NCI-H2107 treated with DMSO at 0.1 percent for 48 hours (cell line): ENCODE data around the gene DCDC1.

Source experiments
- DNase-seq: peaks from one replicate; lab custom pipeline; 2025; ENCODE audit not compliant: unreplicated experiment; lab: John Stamatoyannopoulos, UW

DCDC1 gene

DNA sequence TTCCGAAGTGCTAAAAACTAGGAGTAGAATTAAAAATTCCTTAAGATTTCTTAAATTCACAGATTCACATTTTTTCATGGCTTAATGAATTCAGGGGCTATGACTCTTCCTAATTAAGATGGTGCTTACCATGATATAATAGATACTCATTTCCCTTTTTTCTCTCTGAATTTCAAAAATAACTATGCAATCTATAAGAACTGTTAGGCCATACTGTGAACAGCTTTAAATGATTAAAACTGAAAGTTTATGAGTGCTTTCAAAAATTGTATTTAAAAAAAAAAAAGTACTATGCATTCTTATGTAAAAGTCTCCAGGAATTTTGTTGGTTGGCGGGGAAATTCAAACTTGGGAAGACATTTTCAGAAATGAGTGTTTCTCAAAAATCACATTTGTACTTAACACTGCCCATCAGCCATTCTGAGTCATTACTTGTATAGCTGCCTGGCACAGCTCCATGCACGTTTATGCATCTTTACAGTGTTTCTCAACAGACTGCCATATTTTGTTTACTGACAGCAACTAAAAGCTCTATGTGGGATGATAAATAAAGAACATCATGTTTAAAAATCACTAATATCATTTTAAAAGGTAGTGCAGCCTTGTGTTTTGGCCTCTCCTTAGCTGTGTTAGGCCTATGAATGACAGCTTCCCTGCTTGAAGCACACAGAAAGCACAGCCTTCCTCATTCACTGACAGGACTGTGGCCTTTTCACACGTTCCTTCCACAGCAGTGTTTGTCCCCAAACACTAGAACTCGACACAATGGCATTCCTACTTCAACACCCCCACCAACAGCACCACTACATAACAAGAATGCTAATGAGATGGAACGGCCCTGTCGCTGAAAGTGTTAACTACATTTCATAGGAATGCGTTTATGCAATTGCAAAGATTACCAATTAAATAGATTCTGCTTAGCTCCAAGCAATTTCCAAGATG is 131.4 kb downstream of the DCDC1 start:
- DNase-seq: no peak

DNA sequence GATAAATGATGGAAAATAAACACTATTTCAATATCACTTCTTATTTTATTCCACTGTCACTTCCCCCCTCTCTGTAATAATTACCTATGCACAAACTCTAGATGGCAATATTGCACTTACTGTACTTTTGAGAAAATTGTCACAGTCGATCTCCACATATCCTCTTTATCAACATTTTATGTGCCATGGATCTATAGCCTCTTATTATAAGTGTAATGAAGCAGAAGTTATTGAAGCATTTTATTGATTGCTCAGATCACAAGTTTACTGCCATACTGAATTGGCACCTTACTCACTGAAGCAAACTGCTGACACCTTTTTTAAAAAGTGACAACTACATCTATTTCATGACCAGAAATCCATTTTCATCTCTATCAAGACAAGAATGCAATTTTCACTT is 133.4 kb downstream of the DCDC1 start:
- peak; percentile 29 for DNase-seq

DNA sequence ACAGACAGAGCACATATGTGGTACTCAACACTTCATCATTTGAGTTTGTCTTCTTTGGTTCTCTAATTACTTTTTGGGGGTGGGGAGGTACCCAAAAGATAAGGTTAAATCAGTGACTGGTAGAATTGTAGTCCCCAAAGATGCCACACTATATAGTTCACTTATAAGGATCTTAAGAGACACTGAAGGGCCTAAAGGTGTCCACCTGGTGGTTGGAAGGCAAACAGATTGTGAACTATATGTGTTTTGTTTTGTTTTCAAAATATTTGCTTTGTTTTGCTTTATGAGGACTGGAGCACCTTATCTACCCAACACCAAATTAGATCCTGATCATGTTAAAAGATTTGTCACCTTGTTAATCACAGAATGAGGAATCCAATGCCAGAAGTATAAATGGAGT is 136.1 kb downstream of the DCDC1 start:
- peak; percentile 2 for DNase-seq

DNA sequence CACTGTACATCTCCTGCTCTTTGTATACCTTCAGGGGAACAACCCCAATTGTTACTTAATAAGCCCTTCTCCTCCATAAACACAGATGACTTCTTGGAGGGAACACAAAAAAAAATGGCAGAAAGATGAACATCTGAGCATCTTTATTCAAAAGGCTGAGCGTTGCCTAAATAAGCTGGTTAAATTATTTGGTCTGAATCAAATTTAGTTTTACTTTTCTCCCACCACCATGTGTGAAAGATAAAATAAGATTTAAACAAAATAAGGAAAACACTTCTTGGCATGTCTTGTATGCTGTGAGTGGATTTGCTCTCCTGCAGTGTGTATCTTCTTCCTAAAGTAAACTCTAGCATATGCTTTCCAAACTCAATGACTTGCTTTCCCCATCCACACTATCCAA is 137.9 kb downstream of the DCDC1 start:
- DNase-seq: no peak

DNA sequence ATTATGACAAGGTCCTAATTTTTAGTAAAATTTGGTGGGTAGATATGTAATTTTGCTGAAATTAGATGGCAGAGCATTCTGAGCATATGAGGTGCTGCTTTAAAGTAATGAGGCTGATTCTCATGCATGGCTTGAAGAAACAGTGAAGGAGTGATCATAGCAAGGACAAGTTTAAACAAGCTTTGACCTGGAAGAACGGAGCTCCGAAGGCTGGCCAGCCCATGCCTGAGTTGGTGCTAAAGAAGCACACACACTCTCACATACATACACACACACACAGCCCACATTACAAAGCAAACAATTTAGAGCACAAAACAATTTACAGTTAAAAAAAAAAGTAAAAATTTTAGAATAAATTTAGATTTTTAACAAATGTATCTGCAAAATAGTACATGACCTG is 150.7 kb downstream of the DCDC1 start:
- DNase-seq: no peak

DNA sequence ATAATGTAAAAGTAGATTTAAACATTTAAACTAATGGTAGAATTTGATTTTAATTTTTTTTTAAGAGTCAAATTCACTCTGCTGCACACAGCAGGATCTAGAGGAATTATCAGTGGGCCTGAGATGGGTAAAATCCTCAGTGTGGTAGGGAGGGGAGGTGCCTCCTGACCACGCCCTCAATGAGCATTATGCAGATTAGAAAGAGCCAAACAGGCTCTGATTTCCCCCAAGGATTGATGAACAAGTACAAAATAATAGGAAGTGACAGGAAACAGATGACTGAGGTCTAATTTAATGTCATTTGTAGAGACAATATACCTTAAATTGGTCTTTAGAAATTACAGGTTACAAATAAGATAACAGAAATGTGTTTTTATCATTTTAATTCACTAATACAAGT is 155.2 kb downstream of the DCDC1 start:
- DNase-seq: no peak

DNA sequence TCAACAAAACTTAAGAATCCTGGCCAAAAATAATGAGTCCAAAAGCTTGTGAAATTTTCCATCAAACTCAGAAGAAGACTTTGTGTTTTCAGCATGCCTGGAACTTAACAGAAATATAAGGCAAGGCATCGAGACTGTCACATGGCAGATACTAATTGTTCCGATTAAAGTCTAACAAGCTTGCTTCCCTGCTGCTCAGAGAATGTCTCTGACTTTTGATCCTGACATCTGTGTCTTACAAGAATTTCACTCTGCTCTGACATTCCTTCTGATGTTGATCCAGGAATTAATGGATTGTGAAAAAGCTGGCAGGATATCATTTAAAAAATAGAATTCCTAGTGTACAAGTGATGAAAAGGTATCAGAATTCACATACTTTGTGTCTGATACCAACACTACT is 170.2 kb downstream of the DCDC1 start:
- no peak for DNase-seq

DNA sequence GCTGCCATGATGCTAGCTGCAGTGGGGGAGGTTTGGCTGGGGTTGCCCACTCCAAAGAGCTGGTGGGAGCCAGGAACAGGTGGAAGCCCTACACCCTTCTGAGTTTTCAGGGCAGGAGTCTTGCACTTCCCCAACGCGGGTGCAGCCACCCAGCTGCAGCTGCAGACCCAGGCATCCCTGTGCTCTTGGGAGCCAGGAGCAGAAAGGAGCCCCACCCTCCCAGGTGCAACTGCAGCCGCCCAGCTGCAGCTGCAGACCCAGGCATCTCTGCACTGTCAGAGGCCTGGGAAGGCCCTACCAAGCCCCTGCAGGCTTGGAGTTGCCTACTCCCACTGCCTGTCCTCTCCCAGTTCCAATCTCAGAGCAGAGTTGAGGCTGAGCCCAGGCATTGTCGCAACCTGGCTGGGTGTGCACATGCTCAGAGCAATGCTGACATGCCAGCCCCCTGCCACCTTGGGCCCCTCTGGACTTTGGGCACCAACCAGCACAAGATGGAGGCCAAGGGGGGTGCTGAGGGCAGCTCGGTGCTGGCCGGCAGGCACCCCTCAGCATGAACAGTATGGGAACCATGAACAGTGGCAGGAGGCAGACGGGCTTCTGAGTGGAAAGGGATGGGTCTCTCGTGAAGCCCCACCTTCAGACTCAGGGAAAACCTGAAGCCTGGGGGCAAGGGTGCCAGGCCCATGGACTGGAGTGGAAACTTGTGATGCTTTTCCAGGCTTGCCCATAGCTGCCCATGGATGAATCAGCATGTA is 195.4 kb downstream of the DCDC1 start:
- DNase-seq: no peak

DNA sequence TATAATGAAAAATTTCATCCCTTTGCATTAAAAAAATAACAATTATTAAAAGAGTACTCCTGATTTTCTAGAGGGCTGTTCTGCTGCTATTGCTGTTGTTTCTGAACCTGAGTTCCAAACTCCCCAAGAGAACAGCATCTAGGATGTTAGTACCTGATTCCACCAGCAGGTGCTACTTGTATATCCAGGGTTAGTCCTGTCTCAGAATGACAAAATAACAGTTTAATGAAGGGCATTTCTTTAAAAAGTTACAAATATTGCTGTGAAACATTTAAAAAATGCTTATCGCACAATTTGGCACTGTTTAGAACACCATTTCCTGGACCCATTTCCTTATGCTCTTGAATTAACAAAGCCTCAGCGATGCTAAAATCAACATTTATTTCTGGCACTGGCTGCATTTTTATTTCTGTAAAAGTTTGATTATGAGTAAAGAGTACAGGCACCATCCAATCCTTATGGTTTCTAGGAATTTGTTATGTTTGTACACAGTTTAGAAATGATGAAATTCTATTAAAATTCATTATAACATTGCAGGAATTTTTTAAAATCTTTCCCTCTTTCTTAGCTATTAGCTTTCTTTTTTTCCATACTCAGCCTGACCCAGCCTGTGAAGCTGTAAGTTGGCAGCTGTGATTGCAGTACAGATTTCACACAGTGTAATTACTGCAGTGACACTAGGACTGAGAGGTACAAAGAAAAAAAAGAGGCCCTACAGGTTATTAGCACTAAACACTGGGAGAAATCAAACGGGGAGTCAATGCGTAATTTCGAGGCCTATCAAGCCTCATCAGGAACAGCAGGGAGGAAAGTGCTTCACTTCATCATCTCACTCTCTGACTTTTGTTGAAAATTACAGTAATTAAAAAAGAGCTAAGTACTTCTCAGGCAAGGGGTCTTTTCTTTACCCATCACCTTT is 208.8 kb downstream of the DCDC1 start:
- DNase-seq: peak; percentile 11

DNA sequence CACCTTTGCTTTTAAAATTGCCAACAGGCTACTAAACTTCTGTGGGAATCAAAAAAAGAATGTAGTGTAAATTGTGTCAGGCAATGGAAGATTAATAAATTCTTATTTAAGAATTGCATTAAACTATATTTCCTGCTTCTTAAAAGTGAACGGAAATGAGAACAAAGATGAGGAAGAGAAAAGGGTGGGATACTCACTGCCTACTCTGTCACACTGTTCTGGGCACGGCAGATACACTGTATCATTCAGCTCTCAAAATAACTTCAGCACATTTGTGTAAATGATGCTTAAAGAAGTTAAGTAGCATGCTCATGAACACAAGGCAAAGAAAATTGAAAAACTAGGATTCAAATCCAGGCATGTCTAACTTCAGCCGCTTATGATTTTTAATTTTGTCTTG is 218.7 kb downstream of the DCDC1 start:
- DNase-seq: no peak

DNA sequence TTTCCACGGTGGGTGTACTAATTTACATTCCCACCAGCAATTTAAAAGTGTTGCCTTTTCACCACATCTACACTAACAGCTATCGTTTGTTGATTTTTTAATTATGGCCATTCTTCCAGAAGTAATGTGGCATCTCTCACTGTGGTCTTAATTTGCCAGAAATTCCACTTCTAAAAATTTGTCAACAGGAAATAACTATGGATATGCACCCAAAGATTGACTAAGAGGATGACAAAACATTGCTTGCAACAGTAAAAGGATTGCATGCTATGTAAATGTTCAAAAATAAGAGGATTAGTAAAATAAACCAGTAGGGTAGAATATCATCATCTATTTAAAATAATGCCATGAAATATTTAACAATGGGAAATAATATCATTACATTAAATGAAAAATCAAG is 219.5 kb downstream of the DCDC1 start:
- DNase-seq: no peak

DNA sequence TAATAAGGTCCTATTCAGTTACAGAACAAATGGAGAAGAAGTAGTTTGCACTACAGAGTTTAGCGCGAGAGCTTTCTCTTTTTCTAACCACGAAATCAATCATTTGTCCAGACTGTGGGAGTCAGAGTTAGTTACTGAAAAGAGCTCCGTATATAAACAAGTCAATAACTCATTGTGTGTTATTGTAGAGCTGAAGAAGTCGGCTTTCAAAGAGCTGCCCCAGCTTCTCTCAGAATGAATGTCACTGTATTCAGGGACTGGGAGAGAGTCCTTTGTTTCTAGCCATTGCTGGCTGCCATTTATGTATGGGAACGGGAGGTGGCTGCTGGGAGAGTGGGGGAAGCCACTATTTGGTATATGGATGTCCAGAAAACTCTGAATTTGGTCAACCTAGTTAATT is 227.8 kb downstream of the DCDC1 start:
- DNase-seq: peak; percentile 96

DNA sequence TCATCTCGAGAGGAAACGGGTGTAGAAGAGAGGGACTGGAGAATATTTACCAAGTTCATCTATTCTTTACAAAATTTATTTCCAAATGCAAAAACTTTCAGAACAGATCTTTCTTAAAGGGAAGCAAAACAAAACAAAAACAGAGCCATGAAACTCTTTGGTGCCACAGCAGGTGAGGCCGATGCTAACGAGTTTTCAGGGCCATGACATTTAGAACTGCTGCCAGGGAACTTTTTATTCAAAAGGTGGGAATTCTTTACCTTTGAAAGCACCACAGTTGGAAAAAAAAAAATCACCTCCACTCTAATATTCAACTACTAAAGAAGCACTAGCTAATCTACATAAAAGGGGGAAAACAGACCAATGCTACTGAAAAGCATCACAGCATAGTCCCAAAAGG is 230.1 kb downstream of the DCDC1 start:
- DNase-seq: no peak

DNA sequence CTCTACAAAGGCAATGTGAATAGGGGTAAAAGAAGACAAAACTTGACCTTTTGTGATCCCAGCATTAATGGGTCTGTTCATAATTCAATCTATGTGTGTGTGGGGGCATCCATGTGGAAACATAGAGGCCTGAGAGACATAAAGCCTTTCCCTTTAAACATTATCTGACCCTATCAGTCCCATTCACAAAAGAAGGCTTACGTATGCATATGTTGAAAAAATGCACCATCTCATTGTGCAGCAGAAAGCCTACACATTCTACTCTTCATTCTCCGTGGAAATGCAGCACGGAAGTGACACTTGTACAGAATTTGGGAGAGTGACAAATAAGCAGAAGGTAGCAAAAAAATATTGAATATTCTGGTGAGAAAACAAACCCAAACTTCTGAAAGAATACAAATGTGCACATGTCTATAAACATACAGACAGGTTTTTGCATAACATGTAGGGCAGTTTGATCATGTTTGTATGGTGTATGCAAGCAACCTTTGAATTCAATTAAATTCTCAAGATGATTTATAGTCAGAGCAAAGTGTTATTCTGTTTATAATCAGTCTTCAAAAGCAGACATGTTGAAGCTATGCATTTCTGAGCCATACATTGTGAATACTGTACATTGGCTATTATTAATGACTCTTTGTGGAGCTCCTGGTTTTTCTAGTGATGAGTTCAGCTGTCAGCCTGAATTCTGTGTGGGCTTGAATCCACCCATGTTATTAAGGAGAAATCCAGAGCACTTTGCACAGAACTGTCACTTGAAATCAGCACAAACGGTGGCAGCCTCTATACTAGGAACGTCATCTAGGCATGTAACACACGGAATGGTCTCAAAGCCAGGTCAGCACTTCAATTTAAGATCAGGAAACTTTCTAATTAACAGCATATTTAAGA is 236.8 kb downstream of the DCDC1 start:
- no peak for DNase-seq

DNA sequence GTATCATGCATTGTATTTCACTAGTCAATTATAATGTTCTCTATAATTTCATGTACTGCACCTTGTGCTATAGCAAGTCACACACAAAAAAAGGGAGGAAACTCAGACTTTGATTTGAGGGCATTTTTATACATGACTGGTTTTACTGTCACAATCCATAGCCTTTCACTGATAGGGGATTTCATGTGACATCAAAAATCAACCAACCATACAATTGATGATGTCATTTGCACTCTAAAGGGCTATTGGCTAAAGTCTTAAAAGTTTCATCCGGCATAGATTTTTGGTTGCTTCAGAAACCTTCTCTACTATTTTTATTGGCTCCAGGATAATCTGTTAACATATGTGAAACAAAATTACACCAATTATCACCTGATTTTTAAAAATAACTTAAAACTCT is 237.8 kb downstream of the DCDC1 start:
- DNase-seq: no peak

DNA sequence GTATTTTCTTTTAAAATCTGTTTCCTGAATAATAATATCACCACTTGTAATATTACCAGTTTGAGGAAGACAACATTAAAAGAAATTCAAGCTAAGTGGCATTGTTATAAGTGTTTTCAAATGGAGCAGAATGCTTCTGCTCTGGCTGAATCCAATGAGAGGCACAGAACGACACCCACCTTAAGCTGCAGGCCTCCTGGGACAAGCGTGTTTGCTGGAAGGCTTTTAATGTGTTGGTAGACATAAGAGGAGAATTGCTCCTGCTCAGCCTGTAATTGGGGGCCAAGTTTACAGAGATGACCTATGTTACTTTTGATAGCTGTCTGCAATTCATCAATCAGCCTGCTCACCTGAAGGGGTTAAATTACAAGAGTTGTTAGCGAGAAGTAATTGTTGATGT is 242.2 kb downstream of the DCDC1 start:
- DNase-seq: no peak

DNA sequence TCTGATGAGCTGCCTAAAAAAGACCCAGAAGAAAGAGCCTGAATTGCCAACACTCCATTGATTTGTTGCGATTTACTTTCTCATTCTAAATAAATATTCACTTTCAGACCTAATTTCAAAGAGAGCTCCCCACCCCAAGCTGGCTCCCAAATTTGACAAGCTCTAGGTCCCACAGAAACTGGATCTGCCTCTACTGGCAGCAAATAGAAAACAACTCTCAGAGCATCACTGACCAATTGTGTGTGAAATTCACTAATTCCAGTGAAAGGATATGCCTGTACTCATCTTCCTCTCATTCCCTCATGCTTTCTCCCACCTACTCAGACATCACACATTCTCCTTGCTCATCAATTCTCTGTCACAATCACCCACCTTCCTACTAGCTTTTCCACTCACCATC is 249.1 kb downstream of the DCDC1 start:
- no peak for DNase-seq

DNA sequence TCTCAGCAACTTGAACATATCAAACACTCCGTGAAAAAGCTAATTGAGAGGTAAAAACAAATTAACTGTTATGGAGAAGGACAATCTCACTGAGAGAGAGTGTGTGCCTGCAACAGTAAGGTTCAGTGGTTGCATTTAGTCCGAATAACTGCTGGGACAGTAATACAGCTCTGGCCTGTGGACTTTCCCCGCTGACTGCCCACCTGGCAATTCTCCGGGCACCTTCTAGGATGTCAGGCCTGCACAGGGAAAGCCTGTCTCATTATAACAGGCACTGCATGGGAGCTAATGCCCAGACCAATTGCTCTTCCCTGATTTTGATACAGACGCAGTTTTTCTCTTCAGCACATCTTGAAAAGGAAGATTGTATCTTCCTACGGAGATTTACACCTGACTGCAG is 251.0 kb downstream of the DCDC1 start:
- no peak for DNase-seq

DNA sequence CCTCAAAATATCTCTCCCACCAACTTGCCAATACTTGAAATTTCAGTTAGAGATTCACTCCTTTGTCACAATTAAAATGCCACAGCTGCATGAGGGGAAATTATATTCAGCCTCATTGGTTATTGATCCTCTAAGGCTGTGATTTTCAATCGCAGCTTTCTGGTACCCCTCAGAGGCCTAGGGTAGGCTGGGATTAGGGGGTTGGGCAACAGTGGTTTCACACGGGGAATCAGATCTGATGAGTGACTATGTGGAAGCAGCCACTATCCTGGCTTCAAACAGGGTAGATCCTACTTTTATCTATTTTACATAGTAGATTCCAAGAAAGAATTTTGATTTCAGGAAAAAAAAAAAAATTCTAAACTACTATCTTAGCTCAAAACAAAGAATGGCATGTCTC is 252.5 kb downstream of the DCDC1 start:
- DNase-seq: no peak

DNA sequence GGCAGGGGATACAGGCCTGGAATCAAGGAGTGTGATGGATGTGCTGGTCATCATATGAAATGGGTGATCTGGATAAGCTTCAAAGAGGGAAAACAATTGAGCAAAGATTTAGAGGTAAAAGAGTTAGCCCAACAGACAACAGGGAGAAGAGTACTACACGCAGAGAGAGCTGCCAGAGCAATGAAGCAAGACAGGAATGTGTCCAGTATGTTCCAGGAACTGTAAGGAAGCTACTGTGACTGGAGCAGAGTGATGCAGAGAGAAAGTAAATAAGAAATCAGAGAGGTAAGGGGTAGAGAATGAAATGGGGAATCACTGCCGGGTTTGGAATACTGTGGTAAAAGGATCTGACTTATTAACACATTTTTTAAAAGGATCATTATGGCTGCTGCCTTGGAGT is 255.1 kb downstream of the DCDC1 start:
- no peak for DNase-seq
